Keratinocyte (primary cell): ENCODE measurements around the gene SPC24. TPM values are rescaled to one million over a fixed set of nuclear protein-coding genes. Genes with fewer than 3 reads are reported as not detected.
"Not testable (repeated sequence)": the region's sequence is repeated elsewhere in the genome, so short reads cannot be mapped to it uniquely, and the experiment has no call there.

Source experiments
- DNase-seq: peaks from one replicate; pipeline ENCODE4 v3.0.0-alpha.2; 2011; ENCODE audit warnings: low read depth, missing footprints, low spot score
- FAIRE-seq: peaks from 2 replicates; lab custom pipeline; 2011; peaks lifted over from hg19 to GRCh38; lab: Jason Lieb, UNC
- H2AFZ ChIP-seq: 2 replicates; pipeline ENCODE4 v1.6.0; 2012; ENCODE audit warnings: low read length, control low read depth, inconsistent platforms; ENCODE audit not compliant: control insufficient read depth
- H3K27ac ChIP-seq: 2 replicates; pipeline ENCODE4 v1.5.1; 2011; ENCODE audit warnings: low read length; ENCODE audit not compliant: control insufficient read depth, insufficient read depth
- H3K27me3 ChIP-seq: 3 replicates; pipeline ENCODE4 v1.6.0; 2011; ENCODE audit warnings: low read length; ENCODE audit not compliant: control insufficient read depth, insufficient read depth; ENCODE audit errors: extremely low read depth
- H3K36me3 ChIP-seq, 2 experiments: 2 replicates in 1 of 2; 3 replicates in 1 of 2; pipeline ENCODE4 v1.5.1; 2011; ENCODE audit warnings: low read length in 2 of 2, mild to moderate bottlenecking in 1 of 2; ENCODE audit not compliant: control insufficient read depth in 2 of 2, insufficient read depth in 2 of 2; ENCODE audit errors: extremely low read depth in 1 of 2
- H3K4me1 ChIP-seq: 3 replicates; pipeline ENCODE4 v1.5.1; 2011; ENCODE audit warnings: low read length; ENCODE audit not compliant: control insufficient read depth, insufficient read depth; ENCODE audit errors: extremely low read depth
- H3K4me2 ChIP-seq: 3 replicates; pipeline ENCODE4 v1.6.0; 2011; ENCODE audit warnings: low read depth, low read length; ENCODE audit not compliant: control insufficient read depth, insufficient read depth; ENCODE audit errors: extremely low read depth
- H3K4me3 ChIP-seq, 3 experiments: fragments of 200-600 bp in 1 of 3; sonication (generic) in 1 of 3; 2 replicates in 2 of 3; 3 replicates in 1 of 3; pipeline ENCODE4 v1.5.1; 2011 to 2016; ENCODE audit warnings: low read length in 3 of 3, mild to moderate bottlenecking in 3 of 3, control low read depth in 2 of 3, inconsistent platforms in 1 of 3, low read depth in 1 of 3, mixed read lengths in 1 of 3, mixed run types in 1 of 3, moderate library complexity in 1 of 3; ENCODE audit not compliant: control insufficient read depth in 2 of 3, insufficient read depth in 2 of 3; ENCODE audit errors: extremely low read depth in 1 of 3
- H3K79me2 ChIP-seq: 2 replicates; pipeline ENCODE4 v1.6.0; 2012; ENCODE audit warnings: low read length; ENCODE audit not compliant: control insufficient read depth, insufficient read depth
- H3K9ac ChIP-seq: 3 replicates; pipeline ENCODE4 v1.6.0; 2011; ENCODE audit warnings: low read length; ENCODE audit not compliant: control insufficient read depth, insufficient read depth; ENCODE audit errors: extremely low read depth
- H3K9me1 ChIP-seq: 3 replicates; pipeline ENCODE4 v1.6.0; 2011; ENCODE audit warnings: low read length; ENCODE audit not compliant: control insufficient read depth, insufficient read depth; ENCODE audit errors: extremely low read depth
- H3K9me3 ChIP-seq: 2 replicates; pipeline ENCODE4 v1.5.1; 2012; ENCODE audit warnings: low read depth, low read length; ENCODE audit not compliant: control insufficient read depth
- H4K20me1 ChIP-seq: 3 replicates; pipeline ENCODE4 v1.6.0; 2011; ENCODE audit warnings: low read length; ENCODE audit not compliant: control insufficient read depth, insufficient read depth; ENCODE audit errors: extremely low read depth
- CTCF ChIP-seq, 3 experiments: IDR thresholded peaks in 1 of 3; conservative IDR thresholded peaks in 1 of 3; optimal IDR thresholded peaks in 1 of 3; 2 replicates in 2 of 3; 3 replicates in 1 of 3; pipeline versions ENCODE3 to v1.5.1; 2011; ENCODE audit warnings: low read length in 3 of 3, mild to moderate bottlenecking in 3 of 3, moderate library complexity in 2 of 3, control low read depth in 1 of 3, inconsistent platforms in 1 of 3; ENCODE audit not compliant: insufficient read depth in 2 of 3; ENCODE audit errors: extremely low read depth in 1 of 3
- EZH2 ChIP-seq: IDR thresholded peaks from one replicate; pipeline ENCODE4 v1.6.1; 2012; ENCODE audit warnings: inconsistent platforms, mild to moderate bottlenecking, low read length, moderate library complexity
- dilution Hi-C: fragments of 300-500 bp; cut with MboI; formaldehyde crosslinking; loops from one replicate; pipeline ENCODE4 v1.7.0; 2020; ENCODE audit warnings: low sequenced_read_pairs; ENCODE audit not compliant: extremely low pct_ligation_motif_present
- polyA plus RNA-seq, 5 experiments: library from polyadenylated mRNA; depleted of rRNA in 3 of 5; stranded (reverse) in 3 of 5; stranded (forward) in 1 of 5; unstranded in 1 of 5; fragments of >200 nt; gene quantifications; 1 replicate in 1 of 5; 2 replicates in 3 of 5; 3 replicates in 1 of 5; pipeline versions ENCODE4 v1.2.1 to v1.2.3, GENCODE V29; 2011 to 2012; ENCODE audit warnings: missing spikeins in 2 of 5, low read depth in 1 of 5, low replicate concordance in 1 of 5

Gene SPC24
- polyA plus RNA-seq, 1 donor (not counting 4 experiments of a cell fraction or from before 2014, with no cell fraction given) = 6.4 TPM

- Histone ChIP-seq H4K20me1 (no peaks in the 10 kb centered on the region), H3K27me3 (no peaks in the 10 kb centered on the region), H3K79me2 (no peaks in the 10 kb centered on the region), H3K4me3 (no peak overlapping the region), H3K9me3 (no peaks in the 10 kb centered on the region), H3K4me1 (no peaks in the 10 kb centered on the region), H3K9ac (no peak overlapping the region), H3K4me2 (no peak overlapping the region), H2AFZ (no peak overlapping the region), H3K36me3 (no peaks in the 10 kb centered on the region), H3K9me1 (no peaks in the 10 kb centered on the region), H3K27ac (no peak overlapping the region)
- DNase-seq = no peak
- TF ChIP-seq CTCF (optimal IDR thresholded peaks at IDR 0.05 in 1 of 3, IDR thresholded peaks at IDR 0.05 in 1 of 3, conservative IDR thresholded peaks at IDR 0.05 in 1 of 3; ENCODE audit: extremely low read depth in 1 of 3, insufficient read depth in 2 of 3, low read length in 3 of 3) (no peak), EZH2 (no peak)
- no peak for FAIRE-seq
- dilution Hi-C loops = no loop called here
These were observed 25.9 kb upstream of the SPC24 start for GRCh38 chr19:11181488-11181887.

- H3K27ac ChIP-seq, H3K27me3 ChIP-seq, H3K9ac ChIP-seq, FAIRE-seq, dilution Hi-C loops, DNase-seq, H3K9me3 ChIP-seq, H3K9me1 ChIP-seq, H3K4me1 ChIP-seq, H3K4me3 ChIP-seq, H2AFZ ChIP-seq, H3K79me2 ChIP-seq, H4K20me1 ChIP-seq, H3K4me2 ChIP-seq, H3K36me3 ChIP-seq: not testable (repeated sequence)
These were observed 25.4 kb upstream of the SPC24 start for GRCh38 chr19:11180975-11181374.

GRCh38 chr19:11180346-11180745, 24.8 kb upstream of the SPC24 start:
- no peak overlapping the region for H2AFZ ChIP-seq
- H3K4me3 ChIP-seq = no peak overlapping the region
- no peak overlapping the region for H3K27ac ChIP-seq
- dilution Hi-C loops = no loop called here
- H4K20me1 ChIP-seq = no peaks in the 10 kb centered on the region
- H3K4me2 ChIP-seq = no peak overlapping the region
- FAIRE-seq (no peak), DNase-seq (no peak)
- H3K9me1 ChIP-seq = no peaks in the 10 kb centered on the region
- H3K27me3 ChIP-seq = no peaks in the 10 kb centered on the region
- H3K9me3 ChIP-seq = no peaks in the 10 kb centered on the region
- TF ChIP-seq EZH2 = no peak
- no peak for TF ChIP-seq CTCF (optimal IDR thresholded peaks at IDR 0.05 in 1 of 3, IDR thresholded peaks at IDR 0.05 in 1 of 3, conservative IDR thresholded peaks at IDR 0.05 in 1 of 3; ENCODE audit: extremely low read depth in 1 of 3, insufficient read depth in 2 of 3, low read length in 3 of 3)
- H3K79me2 ChIP-seq = no peaks in the 10 kb centered on the region
- no peaks in the 10 kb centered on the region for H3K36me3 ChIP-seq
- H3K9ac ChIP-seq = no peak overlapping the region
- no peaks in the 10 kb centered on the region for H3K4me1 ChIP-seq
